HG03469 (cell line): Measurements from ENCODE around the gene CYB5R3.

Experiments
- ATAC-seq: cut with Tn5 transposase; IDR thresholded peaks from one replicate; pipeline ENCODE4 v1.9.1; 2021; ENCODE audit warnings: mild to moderate bottlenecking, moderate library complexity, moderate number of reproducible peaks; ENCODE audit not compliant: unreplicated experiment

The CYB5R3 gene

GRCh38 chr22:42649246-42650099 is at the start of gene CYB5R3:
Gene CYB5R3 (minus strand): TSS chr22:42649392. CDS start chr22:42649315, 77 bp downstream.
- no peak for ATAC-seq

GRCh38 chr22:42697542-42698013 is 48.4 kb upstream of the CYB5R3 start:
- no peak for ATAC-seq

- no peak for ATAC-seq
Measured at GRCh38 chr22:42696331-42696967, 47.3 kb upstream of the CYB5R3 start.

- ATAC-seq, result no peak
Measured at GRCh38 chr22:42695294-42695693, 46.1 kb upstream of the CYB5R3 start.

GRCh38 chr22:42693763-42694683 is 44.8 kb upstream of the CYB5R3 start:
- ATAC-seq, result no peak

- ATAC-seq, result no peak
Measured at GRCh38 chr22:42693055-42693762, 44.0 kb upstream of the CYB5R3 start.

GRCh38 chr22:42692239-42693054 is 43.3 kb upstream of the CYB5R3 start:
- ATAC-seq, result no peak

GRCh38 chr22:42691440-42691839 is 42.2 kb upstream of the CYB5R3 start:
- no peak for ATAC-seq

GRCh38 chr22:42688241-42689211 is 39.3 kb upstream of the CYB5R3 start:
- no peak for ATAC-seq

- ATAC-seq, result no peak
Measured at GRCh38 chr22:42686756-42687491, 37.7 kb upstream of the CYB5R3 start.

GRCh38 chr22:42685941-42686653 is 36.9 kb upstream of the CYB5R3 start:
- ATAC-seq, result no peak

- no peak for ATAC-seq
Measured at GRCh38 chr22:42684462-42685195, 35.4 kb upstream of the CYB5R3 start.

GRCh38 chr22:42683578-42684283 is 34.5 kb upstream of the CYB5R3 start:
- ATAC-seq, result no peak

- ATAC-seq, result no peak
Measured at GRCh38 chr22:42682113-42682851, 33.1 kb upstream of the CYB5R3 start.

GRCh38 chr22:42680648-42681047 is 31.5 kb upstream of the CYB5R3 start:
- ATAC-seq, result no peak
